BLaER1 treated with 17β-estradiol and CSF1 and Interleukin-3, amounts not matched to agents 10 nM and 100 nM (cell line): ENCODE results near the gene FAM149B1.

Source experiments
- H3K27ac ChIP-seq, 11 experiments: shearing (Covaris generic); formaldehyde crosslinking; 2 replicates each; pipeline ENCODE4 v1.8.1; 2022
- H3K27me3 ChIP-seq, 11 experiments: shearing (Covaris generic); formaldehyde crosslinking; 2 replicates each; pipeline ENCODE4 v1.8.1; 2022
- H3K36me3 ChIP-seq, 11 experiments: shearing (Covaris generic); formaldehyde crosslinking; 2 replicates each; pipeline ENCODE4 v1.8.1; 2022
- H3K4me1 ChIP-seq, 10 experiments: shearing (Covaris generic); formaldehyde crosslinking; 2 replicates each; pipeline ENCODE4 v1.8.1; 2022
- H3K4me2 ChIP-seq, 11 experiments: shearing (Covaris generic); formaldehyde crosslinking; 2 replicates each; pipeline ENCODE4 v1.8.1; 2022
- H3K4me3 ChIP-seq, 10 experiments: shearing (Covaris generic); formaldehyde crosslinking; 2 replicates each; pipeline ENCODE4 v1.8.1; 2022
- H3K9ac ChIP-seq, 11 experiments: shearing (Covaris generic); formaldehyde crosslinking; 2 replicates each; pipeline ENCODE4 v1.8.1; 2022
- H3K9me3 ChIP-seq, 11 experiments: shearing (Covaris generic); formaldehyde crosslinking; replicated peaks in 1 of 11; 2 replicates each; pipeline ENCODE4 v1.8.1; 2022
- H4K20me1 ChIP-seq, 11 experiments: shearing (Covaris generic); formaldehyde crosslinking; 2 replicates each; pipeline ENCODE4 v1.8.1; 2022
- Cebpa-rat ChIP-seq, 11 experiments: shearing (Covaris generic); IDR thresholded peaks; 2 replicates each; pipeline ENCODE4 v1.8.1; 2022

FAM149B1 gene

DNA sequence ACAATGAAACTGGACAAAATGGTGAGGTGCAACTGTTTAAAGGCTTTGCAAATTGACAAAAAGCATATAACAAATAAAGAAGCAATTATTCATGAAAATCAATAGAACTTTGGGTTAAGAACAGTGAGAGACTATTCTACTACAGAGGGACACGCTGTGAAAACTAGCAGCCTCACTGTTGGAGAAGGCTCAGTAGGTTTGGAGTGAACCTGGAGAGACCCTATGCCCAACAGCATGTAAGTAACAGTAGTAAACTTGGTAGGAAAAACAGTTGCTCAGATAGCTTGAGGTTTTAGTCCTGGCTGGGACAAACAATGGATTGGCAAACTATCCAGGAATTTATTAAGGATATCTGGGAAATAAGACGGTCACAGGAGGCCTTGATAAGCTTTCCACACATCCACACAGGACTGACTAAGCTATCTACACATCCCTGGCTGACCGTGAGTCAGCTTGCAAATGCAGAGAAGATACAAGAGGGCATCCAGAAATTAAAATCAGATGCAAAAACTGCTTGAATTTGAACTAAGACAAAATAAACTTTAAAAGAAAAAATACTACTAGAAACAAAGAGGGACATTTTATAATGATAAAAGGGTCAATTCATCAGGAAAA, 15.9 kb downstream of the FAM149B1 start:
- H3K36me3 ChIP-seq: peaks cover 36 to 78% (median 46%) of the 10 kb centered on the region in 11 experiments
- no peak for TF ChIP-seq Cebpa-rat (IDR thresholded peaks at IDR 0.05)

GRCh38 chr10:73186266-73186665, 18.3 kb downstream of the FAM149B1 start:
- H4K20me1 ChIP-seq: no peaks in the 10 kb centered on the region
- H3K9me3 ChIP-seq: peaks cover 0 to 12% (median 10%) of the 10 kb centered on the region in 11 experiments; a peak in 11 of 22 replicates
- H3K4me2 ChIP-seq: no peak overlapping the region
- H3K27ac ChIP-seq: no peak overlapping the region
- H3K36me3 ChIP-seq: peaks cover 21 to 68% (median 28%) of the 10 kb centered on the region in 11 experiments; a peak in 21 of 22 replicates
- H3K27me3 ChIP-seq: no peaks in the 10 kb centered on the region
- H3K9ac ChIP-seq: no peak overlapping the region
- TF ChIP-seq Cebpa-rat (IDR thresholded peaks at IDR 0.05): no peak
- H3K4me3 ChIP-seq: no peak overlapping the region
- peaks cover 0 to 15% (median 7%) of the 10 kb centered on the region in 10 experiments; a peak in 16 of 20 replicates for H3K4me1 ChIP-seq

More for the DNA sequence above, 15.9 kb downstream of the FAM149B1 start:
- Histone ChIP-seq H3K27ac (no peak overlapping the region), H3K4me2 (no peak overlapping the region), H3K4me3 (no peak overlapping the region), H3K9ac (no peak overlapping the region), H3K27me3 (no peaks in the 10 kb centered on the region), H4K20me1 (no peaks in the 10 kb centered on the region), H3K4me1 (peaks cover 0 to 12% (median 6%) of the 10 kb centered on the region in 10 experiments; a peak in 16 of 20 replicates), H3K9me3 (peaks cover 0 to 15% (median 12%) of the 10 kb centered on the region in 11 experiments; a peak in 11 of 22 replicates)

DNA sequence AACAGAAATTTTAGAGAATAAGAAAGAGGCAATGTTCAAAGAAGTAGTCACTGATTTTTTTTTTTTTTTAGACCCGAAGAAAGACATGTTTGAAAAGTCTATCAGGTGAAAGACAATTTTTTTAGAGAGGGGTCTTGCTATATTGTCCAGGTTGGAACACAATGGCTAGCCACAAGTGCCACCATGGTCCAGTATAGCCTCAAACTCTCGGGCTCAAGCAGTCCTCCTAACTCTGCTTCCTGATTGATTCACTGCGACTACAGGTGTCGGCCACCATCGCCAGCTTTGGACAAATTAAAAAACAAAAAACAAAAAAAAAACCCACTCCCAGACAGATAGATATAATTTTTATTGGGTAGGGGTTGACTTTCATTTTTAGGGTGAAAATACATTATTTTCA, 22.3 kb downstream of the FAM149B1 start:
- no peaks in the 10 kb centered on the region for H4K20me1 ChIP-seq
- no peak overlapping the region for H3K4me3 ChIP-seq
- H3K36me3 ChIP-seq: peaks cover 9 to 68% (median 23%) of the 10 kb centered on the region in 11 experiments; a peak in 20 of 22 replicates
- H3K9ac ChIP-seq: no peak overlapping the region
- no peaks in the 10 kb centered on the region for H3K9me3 ChIP-seq
- H3K27me3 ChIP-seq: no peaks in the 10 kb centered on the region
- no peak overlapping the region for H3K27ac ChIP-seq
- H3K4me2 ChIP-seq: no peak overlapping the region
- peaks cover 0 to 15% (median 7%) of the 10 kb centered on the region in 10 experiments; a peak in 16 of 20 replicates for H3K4me1 ChIP-seq
- TF ChIP-seq Cebpa-rat (IDR thresholded peaks at IDR 0.05): no peak

DNA sequence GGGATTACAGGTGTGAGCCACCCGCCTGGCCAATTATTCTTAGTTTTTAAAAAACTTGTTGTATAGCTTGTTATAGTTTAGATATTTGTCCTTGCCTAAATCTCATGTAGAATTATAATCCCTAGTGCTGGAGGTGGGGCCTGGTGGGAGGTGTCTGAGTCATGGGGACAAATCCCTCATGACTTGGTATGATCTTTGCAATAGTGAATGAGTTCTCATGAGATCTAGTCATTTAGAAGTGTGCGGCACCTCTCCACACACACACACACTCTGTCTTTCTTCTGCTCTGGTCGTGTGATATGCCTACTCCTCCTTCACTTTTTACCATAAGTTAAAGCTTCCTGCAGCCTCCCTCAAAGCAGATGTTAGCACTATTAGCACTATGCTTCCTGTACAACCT, 37.2 kb downstream of the FAM149B1 start:
- no peaks in the 10 kb centered on the region for H4K20me1 ChIP-seq
- H3K4me1 ChIP-seq: no peaks in the 10 kb centered on the region; a peak in 1 of 20 replicates
- no peaks in the 10 kb centered on the region for H3K27me3 ChIP-seq
- no peak overlapping the region for H3K4me3 ChIP-seq
- peaks cover 13 to 52% (median 25%) of the 10 kb centered on the region in 11 experiments; a peak in 19 of 22 replicates for H3K36me3 ChIP-seq
- H3K4me2 ChIP-seq: no peak overlapping the region
- TF ChIP-seq Cebpa-rat (IDR thresholded peaks at IDR 0.05): no peak
- peaks cover 0 to 19% (median 12%) of the 10 kb centered on the region in 11 experiments; a peak in 19 of 22 replicates for H3K9me3 ChIP-seq
- no peak overlapping the region for H3K9ac ChIP-seq
- no peak overlapping the region for H3K27ac ChIP-seq

DNA sequence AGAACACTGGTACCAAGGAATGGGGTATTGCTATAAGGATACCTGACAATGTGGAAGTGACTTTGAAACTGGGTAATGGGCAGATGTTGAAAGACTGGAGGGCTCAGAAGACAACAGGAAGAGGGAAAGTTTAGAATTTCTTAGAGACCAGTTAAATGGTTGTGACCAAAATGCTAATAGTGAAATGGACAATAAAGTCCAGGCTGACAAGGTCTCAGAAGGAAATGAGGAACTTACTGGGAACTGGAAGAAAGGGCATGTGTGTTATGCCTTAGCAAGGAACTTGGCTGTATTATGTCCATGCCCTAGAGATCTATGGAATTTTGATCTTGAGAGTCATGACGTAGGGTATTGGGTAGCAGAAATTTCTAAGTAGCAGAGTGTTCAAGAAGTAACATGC, 38.0 kb downstream of the FAM149B1 start:
- peaks cover 0 to 19% (median 12%) of the 10 kb centered on the region in 11 experiments; a peak in 19 of 22 replicates for H3K9me3 ChIP-seq
- H4K20me1 ChIP-seq: no peaks in the 10 kb centered on the region
- H3K4me3 ChIP-seq: no peak overlapping the region
- H3K36me3 ChIP-seq: peaks cover 17 to 52% (median 31%) of the 10 kb centered on the region in 11 experiments; a peak in 20 of 22 replicates
- no peaks in the 10 kb centered on the region; a peak in 1 of 20 replicates for H3K4me1 ChIP-seq
- no peak overlapping the region for H3K4me2 ChIP-seq
- no peaks in the 10 kb centered on the region for H3K27me3 ChIP-seq
- TF ChIP-seq Cebpa-rat (IDR thresholded peaks at IDR 0.05): no peak
- H3K27ac ChIP-seq: no peak overlapping the region
- H3K9ac ChIP-seq: no peak overlapping the region

DNA sequence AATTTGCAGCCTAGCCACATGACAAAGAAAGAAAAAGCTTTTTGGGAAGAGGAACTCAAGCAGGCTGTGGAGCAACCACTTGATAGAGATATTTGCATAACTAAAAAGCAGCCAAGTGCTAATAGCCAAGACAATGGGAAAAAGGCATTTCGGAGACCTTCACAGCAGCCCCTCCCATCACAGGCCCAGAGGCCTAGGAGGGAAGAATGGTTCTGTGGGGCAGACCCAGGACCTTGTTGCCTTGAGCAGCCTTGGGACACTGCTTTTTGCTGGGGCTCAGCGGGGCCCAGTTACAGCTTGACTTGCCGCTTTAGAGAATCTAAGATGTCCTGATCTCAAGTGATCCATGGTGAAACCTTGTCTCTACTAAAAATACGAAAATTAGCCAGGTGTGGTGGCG, 38.5 kb downstream of the FAM149B1 start:
- TF ChIP-seq Cebpa-rat (IDR thresholded peaks at IDR 0.05): no peak
- Histone ChIP-seq H3K4me3 (no peak overlapping the region), H3K27ac (no peak overlapping the region), H3K36me3 (peaks cover 17 to 54% (median 33%) of the 10 kb centered on the region in 11 experiments; a peak in 19 of 22 replicates), H3K9me3 (peaks cover 0 to 19% (median 12%) of the 10 kb centered on the region in 11 experiments; a peak in 19 of 22 replicates), H3K4me2 (no peak overlapping the region), H3K27me3 (no peaks in the 10 kb centered on the region), H3K9ac (no peak overlapping the region), H3K4me1 (no peaks in the 10 kb centered on the region; a peak in 1 of 20 replicates), H4K20me1 (no peaks in the 10 kb centered on the region)

DNA sequence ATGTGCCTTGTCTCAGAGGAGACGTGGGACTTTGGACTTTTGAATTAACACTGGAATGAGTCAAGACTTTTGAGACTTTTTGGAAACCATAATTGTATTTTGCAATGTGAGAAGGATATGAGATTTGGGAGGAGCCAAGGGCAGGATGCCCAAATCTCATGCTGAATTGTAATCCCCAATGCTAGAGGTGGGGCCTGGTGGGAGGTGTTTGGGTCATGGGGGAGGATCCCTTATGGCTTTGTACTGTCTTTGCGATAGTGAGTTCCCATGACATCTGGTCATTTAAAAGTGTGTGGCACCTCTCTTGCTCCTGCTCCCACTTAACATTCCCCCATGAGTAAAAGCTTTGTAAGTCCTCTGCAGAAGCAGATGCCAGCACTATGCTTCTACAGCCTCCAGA, 40.0 kb downstream of the FAM149B1 start:
- Histone ChIP-seq H3K9me3 (peaks cover 0 to 19% (median 12%) of the 10 kb centered on the region in 11 experiments; a peak in 19 of 22 replicates), H3K9ac (no peak overlapping the region), H3K4me1 (no peaks in the 10 kb centered on the region; a peak in 1 of 20 replicates), H3K27me3 (no peaks in the 10 kb centered on the region), H3K27ac (no peak overlapping the region), H4K20me1 (no peaks in the 10 kb centered on the region), H3K36me3 (peaks cover 17 to 69% (median 37%) of the 10 kb centered on the region in 11 experiments; a peak in 19 of 22 replicates), H3K4me2 (no peak overlapping the region), H3K4me3 (no peak overlapping the region)
- TF ChIP-seq Cebpa-rat (IDR thresholded peaks at IDR 0.05): no peak

GRCh38 chr10:73209705-73210104, 41.8 kb downstream of the FAM149B1 start:
- H3K4me1 ChIP-seq: no peaks in the 10 kb centered on the region; a peak in 1 of 20 replicates
- no peaks in the 10 kb centered on the region for H4K20me1 ChIP-seq
- H3K9me3 ChIP-seq: peaks cover 0 to 19% (median 12%) of the 10 kb centered on the region in 11 experiments; a peak in 19 of 22 replicates
- H3K36me3 ChIP-seq: peaks cover 20 to 87% (median 41%) of the 10 kb centered on the region in 11 experiments; a peak in 19 of 22 replicates
- H3K4me2 ChIP-seq: no peak overlapping the region
- no peak for TF ChIP-seq Cebpa-rat (IDR thresholded peaks at IDR 0.05)
- H3K27me3 ChIP-seq: no peaks in the 10 kb centered on the region
- H3K27ac ChIP-seq: no peak overlapping the region
- H3K4me3 ChIP-seq: no peak overlapping the region
- H3K9ac ChIP-seq: no peak overlapping the region

DNA sequence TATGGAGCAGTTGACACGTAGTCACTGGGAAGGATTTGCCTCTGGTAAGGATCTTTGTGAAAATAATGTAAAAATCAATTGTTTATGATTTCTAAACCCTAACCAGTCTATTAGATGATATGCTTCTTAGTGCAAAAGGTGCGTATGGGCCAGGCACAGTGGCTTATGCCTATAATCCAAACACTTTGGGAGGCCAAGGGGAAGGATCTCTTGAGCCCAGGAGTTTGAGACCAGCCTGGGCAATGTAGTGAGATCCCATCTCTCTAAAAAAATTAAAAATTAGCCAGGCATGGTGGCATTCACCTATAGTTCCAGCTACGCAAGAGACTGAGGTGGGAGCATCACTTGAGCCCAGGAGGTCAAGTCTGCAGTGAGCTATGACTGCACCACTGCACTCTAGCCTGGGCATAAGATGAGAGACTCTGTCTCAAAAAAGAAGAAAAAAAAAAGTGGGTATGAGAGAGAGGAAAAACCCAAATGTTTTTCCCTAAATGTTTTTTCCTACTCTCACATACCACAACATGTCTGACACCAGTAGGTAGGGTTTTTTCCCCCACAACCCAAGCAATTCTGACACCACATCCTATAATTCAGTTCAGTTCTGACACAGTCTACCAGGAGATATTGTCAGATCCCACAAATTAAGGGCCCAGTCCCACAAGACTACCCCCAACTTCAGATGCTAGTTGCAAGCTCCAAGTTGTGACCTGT, 42.6 kb downstream of the FAM149B1 start:
- H3K4me1 ChIP-seq: no peaks in the 10 kb centered on the region; a peak in 1 of 20 replicates
- no peak overlapping the region for H3K4me3 ChIP-seq

More for the DNA sequence above, 42.6 kb downstream of the FAM149B1 start:
- H3K27me3 ChIP-seq: no peaks in the 10 kb centered on the region
- peaks cover 2 to 17% (median 12%) of the 10 kb centered on the region in 11 experiments; a peak in 20 of 22 replicates for H3K9me3 ChIP-seq
- H3K36me3 ChIP-seq: peaks cover 20 to 94% (median 37%) of the 10 kb centered on the region in 11 experiments; a peak in 19 of 22 replicates
- H3K27ac ChIP-seq: no peak overlapping the region
- no peaks in the 10 kb centered on the region for H4K20me1 ChIP-seq
- H3K9ac ChIP-seq: no peak overlapping the region
- TF ChIP-seq Cebpa-rat (IDR thresholded peaks at IDR 0.05): no peak
- H3K4me2 ChIP-seq: no peak overlapping the region
